DLD1 (cell line): ENCODE data around the gene PRKAR1B.

Source experiments
- in situ Hi-C: cut with HindIII; loops from 2 replicates; pipeline ENCODE4 v1.10.0; 2017; ENCODE audit warnings: low sequenced_read_pairs

PRKAR1B gene

GRCh38 chr7:576524-577277 is 150.4 kb downstream of the PRKAR1B start:
- in situ Hi-C loops, result no loop called here

- in situ Hi-C loops, result no loop called here
These were observed 151.4 kb downstream of the PRKAR1B start for GRCh38 chr7:575425-576366.

GRCh38 chr7:574661-575395 is 152.3 kb downstream of the PRKAR1B start:
- in situ Hi-C loops, result no loop called here

GRCh38 chr7:573933-574381 is 153.1 kb downstream of the PRKAR1B start:
- in situ Hi-C loops, result no loop called here

- in situ Hi-C loops, result no loop called here
These were observed 153.7 kb downstream of the PRKAR1B start for GRCh38 chr7:573269-573932.

GRCh38 chr7:572416-573268 is 154.4 kb downstream of the PRKAR1B start:
- in situ Hi-C loops, result no loop called here

GRCh38 chr7:571718-572415 is 155.2 kb downstream of the PRKAR1B start:
- in situ Hi-C loops, result no loop called here

GRCh38 chr7:571096-571717 is 155.9 kb downstream of the PRKAR1B start:
- in situ Hi-C loops, result no loop called here

GRCh38 chr7:570801-571070 is 156.3 kb downstream of the PRKAR1B start:
- in situ Hi-C loops, result no loop called here

GRCh38 chr7:569996-570800 is 156.9 kb downstream of the PRKAR1B start:
- in situ Hi-C loops, result no loop called here

- in situ Hi-C loops, result no loop called here
These were observed 157.8 kb downstream of the PRKAR1B start for GRCh38 chr7:569071-569855.

GRCh38 chr7:568031-568951 is 158.8 kb downstream of the PRKAR1B start:
- in situ Hi-C loops, result no loop called here

GRCh38 chr7:567305-567883 is 159.7 kb downstream of the PRKAR1B start:
- in situ Hi-C loops, result no loop called here

- in situ Hi-C loops, result no loop called here
These were observed 161.0 kb downstream of the PRKAR1B start for GRCh38 chr7:566100-566499.

- in situ Hi-C loops, result no loop called here
These were observed 162.8 kb downstream of the PRKAR1B start for GRCh38 chr7:564176-564865.
